Measurements from ENCODE around the gene TRIAP1.

The TRIAP1 gene

GRCh38 chr12:120475643-120476042, 29.5 kb upstream of the TRIAP1 start:
- Histone ChIP-seq H3K79me2 (ENCODE audit: control insufficient read depth, insufficient read depth, low read length, poor library complexity) (no peaks in the 10 kb centered on the region), H3K4me1 (ENCODE audit: control insufficient read depth in 1 of 2, insufficient read depth in 2 of 2, low read length in 2 of 2) (peaks cover 6 to 11% of the 10 kb centered on the region in 2 experiments), H3K79me1 (ENCODE audit: low read length) (no peaks in the 10 kb centered on the region), H3K27me3 (ENCODE audit: insufficient read depth, low read length) (no peaks in the 10 kb centered on the region), H2BK120ac (ENCODE audit: insufficient read depth, low read length, poor library complexity) (no peak overlapping the region), H3K36me3 (ENCODE audit: control insufficient read depth in 1 of 2, insufficient read depth in 2 of 2, low read length in 2 of 2) (no peaks in the 10 kb centered on the region), H4K91ac (ENCODE audit: low read depth, low read length) (no peak overlapping the region), H2BK12ac (ENCODE audit: low read length) (no peak overlapping the region), H3K27ac (ENCODE audit: low read depth, low read length) (no peak overlapping the region), H2AK5ac (ENCODE audit: low read length) (no peak overlapping the region), H3K18ac (ENCODE audit: low read length) (no peak overlapping the region), H4K8ac (ENCODE audit: low read depth, low read length) (no peak overlapping the region), H3K4ac (ENCODE audit: low read depth, low read length) (no peak overlapping the region), H3K9me3 (ENCODE audit: insufficient read depth, low read depth, low read length) (no peaks in the 10 kb centered on the region), H3K4me3 (ENCODE audit: low read depth, low read length) (no peak overlapping the region), H4K12ac (ENCODE audit: low read depth, low read length) (no peak overlapping the region), H3K4me2 (ENCODE audit: low read length) (no peak overlapping the region), H2BK5ac (ENCODE audit: low read depth, low read length, poor library complexity) (no peak overlapping the region), H3K14ac (ENCODE audit: low read length) (no peak overlapping the region), H3K23ac (ENCODE audit: low read length) (no peak overlapping the region), H3K9ac (ENCODE audit: low read length) (no peak overlapping the region), H2AFZ (ENCODE audit: insufficient read depth, low read length, poor library complexity) (no peak overlapping the region)
- no peak for DNase-seq
- WGBS (ENCODE audit: extremely low coverage, insufficient coverage, insufficient read length) = no CpG with 5 or more reads among the region's 1 CpG

DNA sequence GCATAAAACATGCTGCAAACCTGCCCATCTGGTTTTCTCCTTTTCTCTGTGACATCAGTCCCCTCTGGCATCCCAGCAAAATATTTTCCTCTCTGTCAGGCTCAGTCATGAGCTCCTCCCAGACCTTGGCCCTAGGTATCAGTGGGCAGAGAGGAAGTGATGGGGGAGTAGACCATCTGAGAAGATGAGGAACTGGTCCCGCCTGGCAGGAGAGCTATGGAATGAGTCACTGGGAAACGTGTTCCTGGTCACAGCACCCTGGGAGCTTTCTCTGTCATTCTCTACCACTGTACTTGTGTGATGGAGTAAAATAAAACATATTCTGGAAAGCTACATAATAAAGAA, 28.4 kb upstream of the TRIAP1 start:
- no peak overlapping the region for H2BK12ac ChIP-seq (ENCODE audit: low read length)
- no peak overlapping the region for H3K4me3 ChIP-seq (ENCODE audit: low read depth, low read length)
- H4K8ac ChIP-seq (ENCODE audit: low read depth, low read length) = no peak overlapping the region
- peaks cover 2% of the 10 kb centered on the region for H3K79me1 ChIP-seq (ENCODE audit: low read length)
- no peak overlapping the region for H3K4ac ChIP-seq (ENCODE audit: low read depth, low read length)
- H3K27ac ChIP-seq (ENCODE audit: low read depth, low read length) = peak overlapping the region; percentile 17
- H2AK5ac ChIP-seq (ENCODE audit: low read length) = no peak overlapping the region
- no peaks in the 10 kb centered on the region for H3K36me3 ChIP-seq (ENCODE audit: control insufficient read depth in 1 of 2, insufficient read depth in 2 of 2, low read length in 2 of 2)
- no peak overlapping the region for H3K23ac ChIP-seq (ENCODE audit: low read length)
- peak overlapping the region; percentile 31 for H3K4me2 ChIP-seq (ENCODE audit: low read length)
- no peak overlapping the region for H3K14ac ChIP-seq (ENCODE audit: low read length)
- H2BK120ac ChIP-seq (ENCODE audit: insufficient read depth, low read length, poor library complexity) = no peak overlapping the region
- no peak overlapping the region for H3K18ac ChIP-seq (ENCODE audit: low read length)
- peak; percentile 91 to 96 for DNase-seq
- WGBS (ENCODE audit: extremely low coverage, insufficient coverage, insufficient read length) = no CpG with 5 or more reads among the region's 2 CpGs
- H3K27me3 ChIP-seq (ENCODE audit: insufficient read depth, low read length) = no peaks in the 10 kb centered on the region
- H3K9me3 ChIP-seq (ENCODE audit: insufficient read depth, low read depth, low read length) = no peaks in the 10 kb centered on the region
- H2BK5ac ChIP-seq (ENCODE audit: low read depth, low read length, poor library complexity) = no peak overlapping the region
- H3K79me2 ChIP-seq (ENCODE audit: control insufficient read depth, insufficient read depth, low read length, poor library complexity) = peaks cover 2% of the 10 kb centered on the region
- H4K91ac ChIP-seq (ENCODE audit: low read depth, low read length) = no peak overlapping the region
- H4K12ac ChIP-seq (ENCODE audit: low read depth, low read length) = no peak overlapping the region
- H3K4me1 ChIP-seq (ENCODE audit: control insufficient read depth in 1 of 2, insufficient read depth in 2 of 2, low read length in 2 of 2) = peaks cover 10 to 18% of the 10 kb centered on the region in 2 experiments
- no peak overlapping the region for H3K9ac ChIP-seq (ENCODE audit: low read length)
- no peak overlapping the region for H2AFZ ChIP-seq (ENCODE audit: insufficient read depth, low read length, poor library complexity)

- H3K4me2 ChIP-seq (ENCODE audit: low read length) = peak overlapping the region; percentile 12
- H3K23ac ChIP-seq (ENCODE audit: low read length) = no peak overlapping the region
- no peak overlapping the region for H3K14ac ChIP-seq (ENCODE audit: low read length)
- H3K27ac ChIP-seq (ENCODE audit: low read depth, low read length) = no peak overlapping the region
- H3K4me1 ChIP-seq (ENCODE audit: control insufficient read depth in 1 of 2, insufficient read depth in 2 of 2, low read length in 2 of 2) = peaks cover 10 to 18% of the 10 kb centered on the region in 2 experiments
- no peak for DNase-seq
- peak overlapping the region; percentile 14 for H3K4ac ChIP-seq (ENCODE audit: low read depth, low read length)
- H4K91ac ChIP-seq (ENCODE audit: low read depth, low read length) = no peak overlapping the region
- H2BK120ac ChIP-seq (ENCODE audit: insufficient read depth, low read length, poor library complexity) = peak overlapping the region; percentile 18
- no peaks in the 10 kb centered on the region for H3K36me3 ChIP-seq (ENCODE audit: control insufficient read depth in 1 of 2, insufficient read depth in 2 of 2, low read length in 2 of 2)
- H4K12ac ChIP-seq (ENCODE audit: low read depth, low read length) = no peak overlapping the region
- H2BK5ac ChIP-seq (ENCODE audit: low read depth, low read length, poor library complexity) = no peak overlapping the region
- H3K27me3 ChIP-seq (ENCODE audit: insufficient read depth, low read length) = no peaks in the 10 kb centered on the region
- peaks cover 6% of the 10 kb centered on the region for H3K79me1 ChIP-seq (ENCODE audit: low read length)
- no peak overlapping the region for H3K9ac ChIP-seq (ENCODE audit: low read length)
- no peak overlapping the region for H2AK5ac ChIP-seq (ENCODE audit: low read length)
- no CpG with 5 or more reads among the region's 6 CpGs for WGBS (ENCODE audit: extremely low coverage, insufficient coverage, insufficient read length)
- H2AFZ ChIP-seq (ENCODE audit: insufficient read depth, low read length, poor library complexity) = no peak overlapping the region
- H3K9me3 ChIP-seq (ENCODE audit: insufficient read depth, low read depth, low read length) = no peaks in the 10 kb centered on the region
- peak overlapping the region; percentile 78 for H2BK12ac ChIP-seq (ENCODE audit: low read length)
- H3K18ac ChIP-seq (ENCODE audit: low read length) = no peak overlapping the region
- peaks cover 5% of the 10 kb centered on the region for H3K79me2 ChIP-seq (ENCODE audit: control insufficient read depth, insufficient read depth, low read length, poor library complexity)
- H4K8ac ChIP-seq (ENCODE audit: low read depth, low read length) = no peak overlapping the region
- H3K4me3 ChIP-seq (ENCODE audit: low read depth, low read length) = no peak overlapping the region
These were observed 27.8 kb upstream of the TRIAP1 start for GRCh38 chr12:120473807-120474615.

DNA sequence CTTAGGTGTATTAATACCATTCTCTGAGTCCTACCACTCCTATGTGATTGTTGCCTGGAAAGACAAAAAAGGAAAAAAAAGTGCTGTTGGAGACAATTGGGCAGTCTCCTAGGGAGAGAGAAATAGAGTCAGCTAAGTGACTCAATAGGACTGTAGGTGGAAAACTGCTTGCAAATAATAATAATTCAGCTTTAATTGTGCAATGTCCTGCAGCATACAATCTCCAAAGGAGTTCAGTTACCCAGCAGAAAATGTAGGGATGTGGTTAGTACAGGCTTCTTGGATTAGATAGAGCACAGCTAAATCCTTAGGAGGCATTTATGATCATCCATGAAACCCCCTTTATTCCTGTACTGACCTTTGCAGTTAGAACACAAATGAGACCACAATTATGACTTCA, 26.3 kb upstream of the TRIAP1 start:
- Histone ChIP-seq H3K36me3 (ENCODE audit: control insufficient read depth in 1 of 2, insufficient read depth in 2 of 2, low read length in 2 of 2) (peaks cover 0 to 2% of the 10 kb centered on the region in 2 experiments), H3K79me2 (ENCODE audit: control insufficient read depth, insufficient read depth, low read length, poor library complexity) (peaks cover 15% of the 10 kb centered on the region), H2AK5ac (ENCODE audit: low read length) (no peak overlapping the region), H3K9ac (ENCODE audit: low read length) (no peak overlapping the region), H4K91ac (ENCODE audit: low read depth, low read length) (no peak overlapping the region), H3K14ac (ENCODE audit: low read length) (no peak overlapping the region), H2BK12ac (ENCODE audit: low read length) (no peak overlapping the region), H3K4me2 (ENCODE audit: low read length) (no peak overlapping the region), H3K9me3 (ENCODE audit: insufficient read depth, low read depth, low read length) (no peaks in the 10 kb centered on the region), H2BK5ac (ENCODE audit: low read depth, low read length, poor library complexity) (no peak overlapping the region), H3K79me1 (ENCODE audit: low read length) (peaks cover 11% of the 10 kb centered on the region), H3K4me3 (ENCODE audit: low read depth, low read length) (no peak overlapping the region), H4K8ac (ENCODE audit: low read depth, low read length) (no peak overlapping the region), H3K18ac (ENCODE audit: low read length) (no peak overlapping the region), H2BK120ac (ENCODE audit: insufficient read depth, low read length, poor library complexity) (no peak overlapping the region), H4K12ac (ENCODE audit: low read depth, low read length) (no peak overlapping the region), H3K27me3 (ENCODE audit: insufficient read depth, low read length) (no peaks in the 10 kb centered on the region), H3K23ac (ENCODE audit: low read length) (no peak overlapping the region), H2AFZ (ENCODE audit: insufficient read depth, low read length, poor library complexity) (no peak overlapping the region), H3K4ac (ENCODE audit: low read depth, low read length) (no peak overlapping the region), H3K27ac (ENCODE audit: low read depth, low read length) (no peak overlapping the region), H3K4me1 (ENCODE audit: control insufficient read depth in 1 of 2, insufficient read depth in 2 of 2, low read length in 2 of 2) (peaks cover 10 to 18% of the 10 kb centered on the region in 2 experiments)
- DNase-seq = no peak

Data from trophoblast cell (in vitro differentiated cells and primary cell).